Subcutaneous abdominal adipose tissue (tissue), 5 donors: ENCODE data around the gene TACSTD2.
"Not testable (repeated sequence)": the region's sequence is repeated elsewhere in the genome, so short reads cannot be mapped to it uniquely, and the experiment has no call there.

Experiments
- H3K27ac ChIP-seq: one replicate; pipeline ENCODE4 v1.7.0; 2013; ENCODE audit warnings: low read depth, mild to moderate bottlenecking, inconsistent platforms, low read length, moderate library complexity
- H3K27me3 ChIP-seq, 5 donors: one replicate each; pipeline ENCODE4 v1.7.0; 2013; ENCODE audit warnings: low read length in 5 of 5, inconsistent platforms in 1 of 5; ENCODE audit not compliant: control insufficient read depth in 5 of 5, insufficient read depth in 4 of 5
- H3K36me3 ChIP-seq, 5 donors: one replicate each; pipeline ENCODE4 v1.7.0; 2013; ENCODE audit warnings: low read length in 5 of 5; ENCODE audit not compliant: control insufficient read depth in 5 of 5, insufficient read depth in 5 of 5
- H3K4me1 ChIP-seq, 5 donors: one replicate each; pipeline ENCODE4 v1.7.0; 2013; ENCODE audit warnings: low read length in 5 of 5, mild to moderate bottlenecking in 3 of 5, moderate library complexity in 1 of 5; ENCODE audit not compliant: control insufficient read depth in 5 of 5, insufficient read depth in 5 of 5
- H3K4me3 ChIP-seq, 5 donors: one replicate each; pipeline ENCODE4 v1.7.0; 2013; ENCODE audit warnings: low read length in 5 of 5, low read depth in 1 of 5
- H3K9ac ChIP-seq, 5 donors: one replicate each; pipeline ENCODE4 v1.7.0; 2013; ENCODE audit warnings: low read length in 5 of 5, mild to moderate bottlenecking in 4 of 5, moderate library complexity in 3 of 5
- H3K9me3 ChIP-seq, 5 donors: one replicate each; pipeline ENCODE4 v1.7.0; 2013; ENCODE audit warnings: low read length in 5 of 5; ENCODE audit not compliant: control insufficient read depth in 5 of 5
- donor health status: healthy.
- donor health status: healthy.
- donor health status: healthy.
- donor health status: healthy.
- donor health status: healthy.

Gene TACSTD2

GRCh38 chr1:58576727-58577653 is at the start of gene TACSTD2:
Gene TACSTD2 (minus strand): TSS chr1:58577252. CDS start chr1:58577156, 96 bp downstream.
- peaks cover 5 to 30% (median 30%) of the 10 kb centered on the region in 5 donors for H3K27me3 ChIP-seq
- H3K36me3 ChIP-seq, result no peaks in the 10 kb centered on the region
- peaks cover 0 to 27% (median 18%) of the 10 kb centered on the region in 5 donors for H3K4me1 ChIP-seq
- H3K4me3 ChIP-seq, result peak within 1 kb of the TSS in 4 of 5 donors; percentile 22 to 62 (median 38)
- H3K9me3 ChIP-seq, result no peaks in the 10 kb centered on the region
- no peak within 1 kb of the TSS for H3K27ac ChIP-seq
- no peak within 1 kb of the TSS for H3K9ac ChIP-seq

DNA sequence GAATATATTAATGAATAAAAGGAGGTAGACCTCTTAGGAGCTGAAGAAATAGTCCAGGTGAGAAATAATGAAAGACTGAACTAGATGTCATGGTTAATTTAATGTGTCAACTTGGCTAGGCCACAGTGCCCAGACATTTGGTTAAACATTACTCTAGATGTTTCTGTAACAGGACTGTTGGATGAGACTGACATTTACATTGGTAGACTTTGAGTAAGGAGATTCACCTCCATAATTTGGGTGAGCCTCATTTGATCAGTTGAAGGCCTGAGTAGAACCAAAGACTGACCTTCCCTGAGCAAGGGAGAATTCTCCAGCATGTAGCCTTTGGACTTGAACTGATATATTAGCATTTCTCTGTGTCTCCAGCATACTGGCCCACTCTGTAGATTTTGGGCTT is 49.2 kb upstream of the TACSTD2 start:
- Histone ChIP-seq H3K9me3 (no peaks in the 10 kb centered on the region), H3K9ac (no peak overlapping the region), H3K27me3 (no peaks in the 10 kb centered on the region), H3K4me3 (no peak overlapping the region), H3K36me3 (no peaks in the 10 kb centered on the region), H3K27ac (no peak overlapping the region), H3K4me1 (no peaks in the 10 kb centered on the region)

- H3K9ac ChIP-seq, H3K4me3 ChIP-seq, H3K27ac ChIP-seq, H3K36me3 ChIP-seq, H3K27me3 ChIP-seq, H3K9me3 ChIP-seq: not testable (repeated sequence)
- peaks cover 3 to 19% (median 11%) of the 10 kb centered on the region in 5 donors for H3K4me1 ChIP-seq
These were observed 46.2 kb upstream of the TACSTD2 start for GRCh38 chr1:58623259-58623658.

DNA sequence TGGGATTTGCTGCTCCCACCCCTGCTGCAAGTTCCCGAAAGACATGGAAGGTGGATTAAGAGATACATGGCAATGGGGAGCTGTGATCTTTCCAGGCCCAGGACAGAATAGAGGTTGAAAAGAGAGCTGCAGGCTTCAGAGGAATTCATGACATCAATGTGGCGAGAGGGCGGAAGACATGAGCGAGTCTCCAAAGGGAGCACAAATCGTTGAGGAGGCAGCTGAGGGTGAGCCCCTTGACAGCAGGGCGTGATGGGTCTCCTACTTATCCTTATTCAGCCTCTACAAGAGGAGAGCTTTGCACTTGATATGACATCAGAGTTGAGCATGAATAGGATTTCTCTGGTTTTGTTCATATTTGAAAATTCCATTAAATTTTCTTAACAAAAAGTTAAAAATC is 45.5 kb upstream of the TACSTD2 start:
- no peaks in the 10 kb centered on the region for H3K36me3 ChIP-seq
- no peak overlapping the region for H3K4me3 ChIP-seq
- H3K4me1 ChIP-seq, result peaks cover 4 to 22% (median 15%) of the 10 kb centered on the region in 5 donors
- no peaks in the 10 kb centered on the region for H3K27me3 ChIP-seq
- no peak overlapping the region for H3K9ac ChIP-seq
- H3K27ac ChIP-seq, result no peak overlapping the region
- H3K9me3 ChIP-seq, result no peaks in the 10 kb centered on the region

DNA sequence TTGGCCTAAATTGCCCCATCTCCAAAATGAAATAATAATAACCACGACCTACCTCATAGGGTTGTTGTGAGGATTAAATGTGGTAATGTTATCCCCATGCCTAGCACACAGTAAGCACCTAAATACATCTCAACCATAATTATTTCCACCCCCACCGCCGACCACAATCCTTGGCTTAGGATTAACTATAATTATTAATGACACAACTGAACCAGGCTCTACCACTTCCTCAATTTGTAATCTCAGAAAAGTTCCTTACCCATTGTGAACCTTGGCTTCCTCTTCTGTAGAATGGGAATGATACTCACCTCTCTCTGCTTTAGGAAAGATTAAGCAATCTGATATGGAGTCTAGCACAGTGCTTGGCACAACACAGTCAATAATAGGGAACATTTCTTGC is 44.3 kb upstream of the TACSTD2 start:
- no peaks in the 10 kb centered on the region for H3K27me3 ChIP-seq
- no peak overlapping the region for H3K9ac ChIP-seq
- H3K27ac ChIP-seq, result no peak overlapping the region
- peaks cover 4 to 22% (median 15%) of the 10 kb centered on the region in 5 donors for H3K4me1 ChIP-seq
- no peaks in the 10 kb centered on the region for H3K9me3 ChIP-seq
- H3K36me3 ChIP-seq, result no peaks in the 10 kb centered on the region
- no peak overlapping the region for H3K4me3 ChIP-seq

- Histone ChIP-seq H3K27ac (no peak overlapping the region), H3K36me3 (no peaks in the 10 kb centered on the region), H3K9ac (no peak overlapping the region), H3K4me3 (no peak overlapping the region), H3K27me3 (no peaks in the 10 kb centered on the region), H3K9me3 (no peaks in the 10 kb centered on the region), H3K4me1 (peaks cover 4 to 22% (median 15%) of the 10 kb centered on the region in 5 donors)
These were observed 43.9 kb upstream of the TACSTD2 start for GRCh38 chr1:58620926-58621325.

DNA sequence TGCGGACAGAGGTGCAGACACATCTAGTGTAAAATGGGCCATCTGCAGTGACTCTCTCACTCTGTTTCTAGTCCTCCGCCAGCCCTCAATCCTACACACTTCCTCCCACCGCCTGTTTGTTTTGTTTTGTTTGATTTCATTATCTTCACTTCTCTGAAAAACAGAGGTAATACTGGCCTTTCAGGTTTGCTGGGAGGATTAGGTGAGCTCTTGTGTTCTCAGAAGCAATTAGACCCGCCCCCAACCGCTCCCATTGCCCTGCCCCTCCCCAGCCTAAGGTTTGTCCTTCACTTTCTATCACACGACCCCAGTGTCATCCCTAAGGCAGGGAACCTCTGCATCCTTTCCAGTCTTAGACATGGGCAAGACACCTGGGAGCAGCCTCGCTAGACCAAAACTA is 43.2 kb upstream of the TACSTD2 start:
- Histone ChIP-seq H3K4me3 (no peak overlapping the region), H3K36me3 (no peaks in the 10 kb centered on the region), H3K27ac (no peak overlapping the region), H3K9me3 (no peaks in the 10 kb centered on the region), H3K27me3 (no peaks in the 10 kb centered on the region), H3K9ac (no peak overlapping the region), H3K4me1 (peaks cover 4 to 22% (median 15%) of the 10 kb centered on the region in 5 donors)

GRCh38 chr1:58619286-58620054 is 42.4 kb upstream of the TACSTD2 start:
- Histone ChIP-seq H3K27ac (peak overlapping the region; percentile 26), H3K9ac (no peak overlapping the region), H3K36me3 (no peaks in the 10 kb centered on the region), H3K4me3 (no peak overlapping the region), H3K4me1 (peaks cover 4 to 22% (median 15%) of the 10 kb centered on the region in 5 donors), H3K9me3 (no peaks in the 10 kb centered on the region), H3K27me3 (no peaks in the 10 kb centered on the region)

- Histone ChIP-seq H3K9ac (no peak overlapping the region), H3K9me3 (no peaks in the 10 kb centered on the region), H3K4me3 (no peak overlapping the region), H3K27me3 (no peaks in the 10 kb centered on the region), H3K36me3 (no peaks in the 10 kb centered on the region), H3K27ac (no peak overlapping the region), H3K4me1 (peaks cover 4 to 22% (median 15%) of the 10 kb centered on the region in 5 donors)
These were observed 41.3 kb upstream of the TACSTD2 start for GRCh38 chr1:58618303-58618702.

- peaks cover 0 to 9% (median 6%) of the 10 kb centered on the region in 5 donors for H3K9me3 ChIP-seq
These were observed 34.9 kb upstream of the TACSTD2 start for GRCh38 chr1:58611861-58612385.

More at GRCh38 chr1:58611861-58612385, 34.9 kb upstream of the TACSTD2 start:
- H3K36me3 ChIP-seq, result no peaks in the 10 kb centered on the region
- no peak overlapping the region for H3K9ac ChIP-seq
- H3K27ac ChIP-seq, result no peak overlapping the region
- no peaks in the 10 kb centered on the region for H3K27me3 ChIP-seq
- H3K4me3 ChIP-seq, result no peak overlapping the region
- H3K4me1 ChIP-seq, result no peaks in the 10 kb centered on the region
